Cardiac septum (tissue), 1 donor: Measurements from ENCODE around the gene PLCG2. TPM values are rescaled to one million over a fixed set of nuclear protein-coding genes. Genes with fewer than 3 reads are reported as not detected.
A peak's percentile ranks its signal among the peaks of the same experiment; 100 is the strongest.
"Not testable (repeated sequence)": the region's sequence is repeated elsewhere in the genome, so short reads cannot be mapped to it uniquely, and the experiment has no call there.

Experiments
- DNase-seq: peaks from one replicate; pipeline ENCODE4 v3.0.0-alpha.2; 2020; ENCODE audit warnings: low spot score
- intact Hi-C: fragments of 100-400 bp; cut with DNase I; formaldehyde crosslinking; loops from one replicate; pipeline ENCODE4 v1.14.0; 2022
- total RNA-seq: library from RNA; stranded (reverse); fragmentation: NEBNext Ultra II Directional; extraction: Animal tissue kit (Norgen Biotek cat#: 25700); gene quantifications from one replicate; pipeline ENCODE4 v1.2.1, GENCODE V29; 2021
- donor health status: DM: no; HTN: no; CAD: no.

PLCG2 gene
- total RNA-seq, 1 donor from 2014 or later, result 8.5 TPM

- intact Hi-C loops, result no loop called here
These were observed 26.7 kb upstream of the PLCG2 start for GRCh38 chr16:81752225-81752875.

GRCh38 chr16:81752876-81753227 is 26.2 kb upstream of the PLCG2 start:
- intact Hi-C loops, result no loop called here

More at GRCh38 chr16:81752225-81752875, 26.7 kb upstream of the PLCG2 start:
- DNase-seq, result peak; percentile 93

GRCh38 chr16:81754858-81755257 is 24.2 kb upstream of the PLCG2 start:
- no peak for DNase-seq
- intact Hi-C loops, result no loop called here

More at GRCh38 chr16:81752876-81753227, 26.2 kb upstream of the PLCG2 start:
- DNase-seq, result no peak

GRCh38 chr16:81755915-81756614 is 23.0 kb upstream of the PLCG2 start:
- intact Hi-C loops, result no loop called here
- DNase-seq, result no peak

- DNase-seq, result no peak
- intact Hi-C loops, result no loop called here
These were observed 22.3 kb upstream of the PLCG2 start for GRCh38 chr16:81756615-81757356.

- no peak for DNase-seq
- intact Hi-C loops, result no loop called here
These were observed 20.7 kb upstream of the PLCG2 start for GRCh38 chr16:81758376-81758775.

GRCh38 chr16:81762322-81762721 is 16.8 kb upstream of the PLCG2 start:
- DNase-seq, intact Hi-C loops: not testable (repeated sequence)

GRCh38 chr16:81765111-81765919 is 13.8 kb upstream of the PLCG2 start:
- intact Hi-C loops, result no loop called here
- no peak for DNase-seq

GRCh38 chr16:81765969-81766368 is 13.1 kb upstream of the PLCG2 start:
- intact Hi-C loops, result no loop called here
- no peak for DNase-seq

GRCh38 chr16:81767987-81768592 is 11.0 kb upstream of the PLCG2 start:
- DNase-seq, result no peak
- intact Hi-C loops, result no loop called here

- intact Hi-C loops, result loop anchor here (10.0 kb wide), 1 partner anchor 95 kb away; no protein-coding TSS in a partner anchor
These were observed 9.1 kb upstream of the PLCG2 start for GRCh38 chr16:81770008-81770407.

GRCh38 chr16:81774348-81774747 is 4.7 kb upstream of the PLCG2 start:
- DNase-seq, result no peak
- intact Hi-C loops, result loop anchor here (10.0 kb wide), 1 partner anchor 90 kb away; no protein-coding TSS in a partner anchor

More at GRCh38 chr16:81770008-81770407, 9.1 kb upstream of the PLCG2 start:
- DNase-seq, result no peak

- intact Hi-C loops, result loop anchor here (10.0 kb wide), 1 partner anchor 89 kb away; no protein-coding TSS in a partner anchor
- DNase-seq, result no peak
These were observed 3.5 kb upstream of the PLCG2 start for GRCh38 chr16:81775570-81775969.

GRCh38 chr16:81778231-81778630 is 860 bp upstream of the PLCG2 start:
- intact Hi-C loops, result loop anchor here (10.0 kb wide), 1 partner anchor 87 kb away; no protein-coding TSS in a partner anchor
- DNase-seq, result no peak

- no peak for DNase-seq
- intact Hi-C loops, result loop anchor here (10.0 kb wide), 1 partner anchor 85 kb away; no protein-coding TSS in a partner anchor
These were observed 637 bp downstream of the PLCG2 start for GRCh38 chr16:81779536-81780320.

- no peak for DNase-seq
- intact Hi-C loops, result no loop called here
These were observed 1.3 kb downstream of the PLCG2 start for GRCh38 chr16:81780350-81780749.

GRCh38 chr16:81782236-81782635 is 3.1 kb downstream of the PLCG2 start:
- no peak for DNase-seq

GRCh38 chr16:81784072-81784795 is 5.1 kb downstream of the PLCG2 start:
- intact Hi-C loops, result no loop called here
- no peak for DNase-seq

More at GRCh38 chr16:81782236-81782635, 3.1 kb downstream of the PLCG2 start:
- intact Hi-C loops, result no loop called here
